Heart left ventricle (tissue), 16 donors: Measurements from ENCODE around the gene EN1. TPM values are rescaled to one million over a fixed set of nuclear protein-coding genes. Genes with fewer than 3 reads are reported as not detected.

Experiments used
- ATAC-seq, 4 donors: fragments of 200-7000 bp; cut with Tn5 transposase; one replicate each; pipeline ENCODE4 v1.9.1; 2020 to 2022; ENCODE audit warnings: moderate library complexity in 4 of 4, mild to moderate bottlenecking in 3 of 4, moderate number of reproducible peaks in 1 of 4
- DNase-seq, 5 donors: peaks; one replicate each; pipeline ENCODE4 v3.0.0-alpha.2; 2020
- H3K27ac ChIP-seq, 12 donors: fragments of 200-600 bp; sonication (generic) in 4 of 12; one replicate each; pipeline versions ENCODE4 v1.5.0 to v1.8.0; 2016 to 2022; ENCODE audit warnings: mild to moderate bottlenecking in 2 of 12
- H3K27me3 ChIP-seq, 9 donors: fragments of 200-600 bp; sonication (generic) in 2 of 9; one replicate each; pipeline versions ENCODE4 v1.5.1 to v1.8.0; 2016 to 2022; ENCODE audit warnings: mild to moderate bottlenecking in 3 of 9
- H3K36me3 ChIP-seq, 9 donors: fragments of 200-600 bp; sonication (generic) in 2 of 9; one replicate each; pipeline versions ENCODE4 v1.5.0 to v1.8.0; 2018 to 2022; ENCODE audit warnings: mild to moderate bottlenecking in 2 of 9
- H3K4me1 ChIP-seq, 12 donors: fragments of 200-600 bp; sonication (generic) in 4 of 12; one replicate each; pipeline versions ENCODE4 v1.5.0 to v1.8.0; 2016 to 2022; ENCODE audit warnings: mild to moderate bottlenecking in 3 of 12
- H3K4me3 ChIP-seq, 12 donors: fragments of 200-600 bp; sonication (generic) in 4 of 12; one replicate each; pipeline versions ENCODE4 v1.5.0 to v1.8.0; 2017 to 2022; ENCODE audit warnings: mild to moderate bottlenecking in 9 of 12, moderate library complexity in 4 of 12
- H3K9me3 ChIP-seq, 12 donors: fragments of 200-600 bp; sonication (generic) in 4 of 12; one replicate each; pipeline versions ENCODE4 v1.5.0 to v1.8.0; 2016 to 2022; ENCODE audit warnings: mild to moderate bottlenecking in 1 of 12
- POLR2A ChIP-seq, 2 donors: fragments of 450-650 bp; IDR thresholded peaks; one replicate each; pipeline ENCODE4 v1.6.1; 2017; ENCODE audit warnings: antibody characterized with exemption in 2 of 2, mild to moderate bottlenecking in 2 of 2, moderate library complexity in 2 of 2
- WGBS, 4 donors: extraction: QIAGEN DNeasy Blood & Tissue Kit in 2 of 4; methylation state at CpG; one replicate each; pipeline versions ENCODE4 v1.1.5 to v1.1.7; 2013 to 2018; 5-methylcytosine and 5-hydroxymethylcytosine counted together
- intact Hi-C, 10 donors: fragments of 100-400 bp; cut with DNase I; formaldehyde crosslinking; loops; one replicate each; pipeline versions ENCODE4 v1.11.1 to v1.14.2; 2022
- polyA plus RNA-seq, 2 donors: library from polyadenylated mRNA; stranded (reverse); fragments of 200-250 nt; gene quantifications; one replicate each; pipeline ENCODE4 v1.2.3, GENCODE V29; 2013
- total RNA-seq, 9 donors: library from RNA; depleted of rRNA in 2 of 9; stranded (reverse); fragments of >200 nt in 2 of 9; fragmentation: NEBNext Ultra II Directional in 3 of 9; extraction: Animal tissue kit (Norgen Biotek cat#: 25700) in 3 of 9; gene quantifications; one replicate each; pipeline versions ENCODE4 v1.1.0 to v1.2.4, GENCODE V29; 2016 to 2023
- TF ChIP-seq, protein P1 (sequence below), 12 donors: fragments of 200-600 bp; sonication (generic) in 4 of 12; IDR thresholded peaks; one replicate each; pipeline versions ENCODE4 v1.5.0 to v1.8.0; 2018 to 2022; ENCODE audit warnings: antibody characterized with exemption in 12 of 12, mild to moderate bottlenecking in 5 of 12
- donor health status: ischemic (EF 13 %, LVEDD 7.1; RV severe dilation, severe dysfunction).
- donor health status: healthy with polysubstance abuse.
- donor health status: DM: no; HTN: yes; CAD: no.
- donor health status: DM: no; HTN: no; CAD: no.
- donor health status: ischemic (EF 25% LVEDD 6.9; RV normal size, moderate dysfunction).
- donor health status: ischemic (EF 25% LVEDD 5.7; RV mildly dilated, moderate dysfunction).
- donor health status: healthy.
- donor health status: DM: yes; HTN: yes; CAD: no.
- donor health status: ischemic (EF 35%, LVEDD 5.7; RV mildly dilated, moderate dysfunction).
- donor health status: nonischemic (EF 11% LVEDD 7.7; RV severe dilation, severe dysfunction).
- donor health status: DM: yes; HTN: yes; CAD: no.
- donor health status: PGD.
- donor health status: ischemic (EF 29% LVEDD 5.4; RV normal size, mild dysfunction).
- donor health status: nonischemic (EF 23%, LVEDD 6.1; RV moderate dilation, normal function).

The EN1 gene
- total and polyA plus RNA-seq, 11 donors: 0.27 TPM; not detected in 10

DNA sequence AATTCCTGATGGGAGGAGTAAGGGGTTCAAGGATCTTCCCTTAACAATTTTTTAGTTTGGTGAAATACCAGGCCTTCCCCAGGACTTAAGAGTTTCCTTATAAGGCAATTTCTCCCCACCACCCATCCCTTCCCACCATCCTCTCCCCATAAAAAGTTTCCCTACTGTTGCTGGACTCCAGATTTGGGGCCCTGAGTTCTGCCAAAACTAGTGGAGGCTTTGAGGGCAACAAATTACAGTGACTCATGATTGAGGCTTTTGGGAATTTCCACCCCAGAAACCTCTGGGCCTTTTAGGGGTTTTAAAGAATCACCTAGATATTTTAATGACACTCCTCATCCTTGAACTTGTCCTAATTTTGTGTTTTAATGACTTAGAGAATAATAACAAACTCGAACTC, 14.3 kb upstream of the EN1 start:
- Histone ChIP-seq H3K27ac (no peak overlapping the region), H3K4me1 (peaks cover 0 to 26% (median 0%) of the 10 kb centered on the region in 12 donors), H3K9me3 (no peaks in the 10 kb centered on the region), H3K4me3 (no peak overlapping the region), H3K27me3 (peaks cover 38 to 92% (median 60%) of the 10 kb centered on the region in 9 donors), H3K36me3 (no peaks in the 10 kb centered on the region)
- intact Hi-C loops: loop anchor here in 4 of 10 donors (5.0 to 10.0 kb wide), 4 partner anchors 484 to 829 kb away; no protein-coding TSS in a partner anchor
- TF ChIP-seq, protein P1, sequence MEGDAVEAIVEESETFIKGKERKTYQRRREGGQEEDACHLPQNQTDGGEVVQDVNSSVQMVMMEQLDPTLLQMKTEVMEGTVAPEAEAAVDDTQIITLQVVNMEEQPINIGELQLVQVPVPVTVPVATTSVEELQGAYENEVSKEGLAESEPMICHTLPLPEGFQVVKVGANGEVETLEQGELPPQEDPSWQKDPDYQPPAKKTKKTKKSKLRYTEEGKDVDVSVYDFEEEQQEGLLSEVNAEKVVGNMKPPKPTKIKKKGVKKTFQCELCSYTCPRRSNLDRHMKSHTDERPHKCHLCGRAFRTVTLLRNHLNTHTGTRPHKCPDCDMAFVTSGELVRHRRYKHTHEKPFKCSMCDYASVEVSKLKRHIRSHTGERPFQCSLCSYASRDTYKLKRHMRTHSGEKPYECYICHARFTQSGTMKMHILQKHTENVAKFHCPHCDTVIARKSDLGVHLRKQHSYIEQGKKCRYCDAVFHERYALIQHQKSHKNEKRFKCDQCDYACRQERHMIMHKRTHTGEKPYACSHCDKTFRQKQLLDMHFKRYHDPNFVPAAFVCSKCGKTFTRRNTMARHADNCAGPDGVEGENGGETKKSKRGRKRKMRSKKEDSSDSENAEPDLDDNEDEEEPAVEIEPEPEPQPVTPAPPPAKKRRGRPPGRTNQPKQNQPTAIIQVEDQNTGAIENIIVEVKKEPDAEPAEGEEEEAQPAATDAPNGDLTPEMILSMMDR (IDR thresholded peaks at IDR 0.05): no peak
- no peak for TF ChIP-seq POLR2A (IDR thresholded peaks at IDR 0.05)
- no peak for ATAC-seq
- WGBS, 4 donors: 48 to 60% (median 53%) methylated on average over 1 of the region's 1 CpG
- no peak for DNase-seq

DNA sequence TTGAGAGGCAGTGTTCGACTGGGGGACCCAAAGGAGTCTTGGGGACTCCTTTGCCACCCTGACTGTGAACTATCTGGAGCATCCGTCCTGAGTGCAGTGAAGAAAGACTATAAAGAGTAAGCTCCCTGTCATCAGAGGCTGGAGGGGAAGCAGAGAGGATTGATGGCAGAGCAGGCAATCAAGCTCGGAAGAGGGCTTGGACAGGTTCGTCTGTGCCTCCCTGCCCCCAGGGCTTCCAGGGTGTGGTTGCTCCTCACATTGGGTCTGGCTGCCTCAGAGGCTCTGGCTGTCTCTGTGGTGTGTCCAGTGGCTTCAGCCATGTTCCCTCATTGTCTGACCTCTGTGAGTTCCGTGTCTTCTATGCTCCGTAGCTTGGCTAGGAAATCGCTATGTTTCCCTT, 13.8 kb upstream of the EN1 start:
- Histone ChIP-seq H3K27ac (no peak overlapping the region), H3K27me3 (peaks cover 42 to 97% (median 65%) of the 10 kb centered on the region in 9 donors), H3K36me3 (no peaks in the 10 kb centered on the region), H3K9me3 (no peaks in the 10 kb centered on the region), H3K4me1 (peaks cover 0 to 30% (median 0%) of the 10 kb centered on the region in 12 donors), H3K4me3 (no peak overlapping the region)
- WGBS, 4 donors: 58 to 76% (median 62%) methylated on average over 7 of the region's 7 CpGs
- ATAC-seq: no peak
- intact Hi-C loops: loop anchor here in 4 of 10 donors (5.0 to 10.0 kb wide), 4 partner anchors 484 to 829 kb away; no protein-coding TSS in a partner anchor
- TF ChIP-seq, protein P1 (IDR thresholded peaks at IDR 0.05): no peak
- no peak for TF ChIP-seq POLR2A (IDR thresholded peaks at IDR 0.05)
- no peak for DNase-seq

DNA sequence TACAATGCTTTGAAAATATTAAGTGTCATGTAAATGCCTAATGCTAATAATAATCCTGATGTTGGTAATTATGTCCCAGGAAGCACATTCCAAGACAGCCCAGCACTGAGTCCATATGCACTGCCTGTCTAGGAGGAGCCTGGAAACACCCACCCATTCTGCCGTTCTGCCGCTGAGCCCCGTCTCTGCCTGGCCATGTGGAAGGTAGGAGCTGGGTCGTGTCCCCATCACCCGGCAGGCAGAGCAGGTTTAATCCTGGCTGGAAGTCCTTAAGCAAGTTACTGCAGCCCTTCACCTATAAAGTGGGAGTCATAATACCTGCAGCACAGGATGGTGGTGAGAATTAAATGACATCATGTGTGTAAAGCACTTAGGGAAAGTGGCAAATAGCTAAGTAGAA, 13.1 kb upstream of the EN1 start:
- WGBS, 4 donors: 1 to 11% (median 4%) methylated on average over 5 of the region's 5 CpGs
- Histone ChIP-seq H3K27me3 (peaks cover 49 to 99% (median 72%) of the 10 kb centered on the region in 9 donors), H3K36me3 (no peaks in the 10 kb centered on the region), H3K27ac (no peak overlapping the region), H3K4me1 (peaks cover 0 to 38% (median 5%) of the 10 kb centered on the region in 12 donors), H3K4me3 (no peak overlapping the region), H3K9me3 (no peaks in the 10 kb centered on the region)
- DNase-seq: no peak
- intact Hi-C loops: loop anchor here in 4 of 10 donors (5.0 to 10.0 kb wide), 4 partner anchors 483 to 828 kb away; no protein-coding TSS in a partner anchor
- ATAC-seq: no peak
- no peak for TF ChIP-seq POLR2A (IDR thresholded peaks at IDR 0.05)

DNA sequence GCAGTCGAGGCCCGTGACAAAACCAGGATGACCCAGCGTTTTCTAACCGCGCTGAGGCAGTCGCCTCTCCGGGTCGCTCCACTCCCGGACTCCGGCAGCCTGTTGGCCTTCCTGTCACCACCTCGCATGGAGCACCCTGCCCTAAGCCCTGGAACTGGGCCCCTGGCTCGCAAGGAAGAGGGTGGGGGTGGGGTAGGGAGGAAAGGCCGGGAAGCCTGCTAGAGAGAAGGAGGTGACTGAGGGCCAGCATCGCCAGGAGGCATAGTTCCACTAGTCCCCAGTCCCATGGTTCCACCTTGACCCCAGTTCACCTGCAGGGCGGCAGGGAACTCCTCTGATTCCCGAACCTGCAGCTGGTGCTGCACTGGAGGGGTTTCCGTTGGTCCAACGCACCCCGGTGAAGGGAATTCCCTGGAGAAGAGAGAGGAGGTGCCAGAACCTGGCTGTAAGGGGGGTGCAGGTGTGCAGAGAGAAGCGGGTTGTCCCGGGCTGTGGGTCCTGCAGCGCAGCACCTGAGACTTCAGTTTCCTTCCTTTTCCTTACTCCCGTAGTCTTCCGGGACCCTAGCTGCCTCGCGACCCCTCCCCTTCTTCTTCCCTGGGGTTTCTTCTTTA, 11.8 kb upstream of the EN1 start:
- no peak for TF ChIP-seq POLR2A (IDR thresholded peaks at IDR 0.05)
- TF ChIP-seq, protein P1 (IDR thresholded peaks at IDR 0.05): no peak
- peaks cover 0 to 45% (median 8%) of the 10 kb centered on the region in 12 donors for H3K4me1 ChIP-seq
- WGBS, 4 donors: 2 to 3% (median 3%) methylated on average over 15 to 26 of the region's 26 CpGs
- no peak for ATAC-seq
- intact Hi-C loops: loop anchor here in 9 of 10 donors (5.0 to 10.0 kb wide), 5 partner anchors 484 to 812 kb away; no protein-coding TSS in a partner anchor
- no peaks in the 10 kb centered on the region for H3K9me3 ChIP-seq
- DNase-seq: no peak
- no peak overlapping the region for H3K4me3 ChIP-seq
- H3K27me3 ChIP-seq: peaks cover 61 to 100% (median 85%) of the 10 kb centered on the region in 9 donors
- no peaks in the 10 kb centered on the region for H3K36me3 ChIP-seq
- H3K27ac ChIP-seq: no peak overlapping the region
